ENCODE data around the gene PHF5A. TPM values are rescaled to one million over a fixed set of nuclear protein-coding genes. Genes with fewer than 3 reads are reported as not detected.

Gene PHF5A
- total and polyA plus RNA-seq, 2 of the 8 experiments (the other 6 are each of a cell fraction or from before 2014, with no cell fraction given) = 119 to 135 TPM

DNA sequence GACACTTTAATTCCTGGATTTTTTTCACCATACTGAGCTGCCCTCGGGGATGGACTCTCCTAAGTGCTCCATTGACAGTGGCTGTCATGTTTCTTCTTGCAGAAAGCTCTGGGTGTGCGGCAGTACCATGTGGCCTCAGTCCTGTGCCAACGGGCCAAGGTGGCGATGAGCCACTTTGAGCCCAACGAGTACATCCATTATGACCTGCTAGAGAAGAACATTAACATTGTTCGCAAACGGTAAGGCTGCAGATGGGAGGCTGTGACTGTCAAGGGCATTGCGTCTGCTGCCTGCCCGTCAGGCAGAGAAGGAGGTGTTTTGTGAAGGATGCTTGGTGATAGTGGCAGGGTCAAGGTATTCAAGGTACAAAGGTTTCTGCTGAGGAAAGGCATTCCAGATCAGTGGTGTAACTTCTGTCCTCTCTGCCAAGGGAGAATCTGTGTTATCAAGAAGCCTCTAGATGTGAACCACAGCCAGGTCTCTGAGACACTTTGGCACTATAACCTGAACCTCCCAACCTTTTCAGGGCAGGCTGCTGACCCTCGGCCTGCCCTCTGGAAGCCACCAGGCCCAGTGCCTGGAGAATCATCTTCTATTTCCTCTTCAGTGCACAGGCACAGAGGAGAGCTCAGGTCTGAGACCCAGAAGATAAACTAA lies 31.3 kb upstream of the PHF5A start (continued):
- TF ChIP-seq, protein P1, sequence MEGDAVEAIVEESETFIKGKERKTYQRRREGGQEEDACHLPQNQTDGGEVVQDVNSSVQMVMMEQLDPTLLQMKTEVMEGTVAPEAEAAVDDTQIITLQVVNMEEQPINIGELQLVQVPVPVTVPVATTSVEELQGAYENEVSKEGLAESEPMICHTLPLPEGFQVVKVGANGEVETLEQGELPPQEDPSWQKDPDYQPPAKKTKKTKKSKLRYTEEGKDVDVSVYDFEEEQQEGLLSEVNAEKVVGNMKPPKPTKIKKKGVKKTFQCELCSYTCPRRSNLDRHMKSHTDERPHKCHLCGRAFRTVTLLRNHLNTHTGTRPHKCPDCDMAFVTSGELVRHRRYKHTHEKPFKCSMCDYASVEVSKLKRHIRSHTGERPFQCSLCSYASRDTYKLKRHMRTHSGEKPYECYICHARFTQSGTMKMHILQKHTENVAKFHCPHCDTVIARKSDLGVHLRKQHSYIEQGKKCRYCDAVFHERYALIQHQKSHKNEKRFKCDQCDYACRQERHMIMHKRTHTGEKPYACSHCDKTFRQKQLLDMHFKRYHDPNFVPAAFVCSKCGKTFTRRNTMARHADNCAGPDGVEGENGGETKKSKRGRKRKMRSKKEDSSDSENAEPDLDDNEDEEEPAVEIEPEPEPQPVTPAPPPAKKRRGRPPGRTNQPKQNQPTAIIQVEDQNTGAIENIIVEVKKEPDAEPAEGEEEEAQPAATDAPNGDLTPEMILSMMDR (IDR thresholded peaks at IDR 0.05; ENCODE audit: control extremely low read depth in 1 of 3, insufficient read depth in 1 of 3, low read depth in 1 of 3, low read length in 3 of 3) = no peak
- TF ChIP-seq EZH2 (IDR thresholded peaks at IDR 0.05; ENCODE audit: low read depth, low read length, severe bottlenecking) (no peak), SRF (IDR thresholded peaks at IDR 0.05; ENCODE audit: low read depth, low read length) (no peak), HDAC2 (IDR thresholded peaks at IDR 0.05; ENCODE audit: borderline replicate concordance in 1 of 2, low read depth in 2 of 2, low read length in 2 of 2) (no peak), EP300 (IDR thresholded peaks at IDR 0.05; ENCODE audit: borderline replicate concordance in 1 of 2, low read depth in 2 of 2, low read length in 2 of 2) (no peak), CEBPB (IDR thresholded peaks at IDR 0.05; ENCODE audit: low read depth, low read length) (no peak)

Data from H1 (cell line).